ENCODE results near the gene VRK2.
A peak's percentile ranks its signal among the peaks of the same experiment; 100 is the strongest.

Gene VRK2

DNA sequence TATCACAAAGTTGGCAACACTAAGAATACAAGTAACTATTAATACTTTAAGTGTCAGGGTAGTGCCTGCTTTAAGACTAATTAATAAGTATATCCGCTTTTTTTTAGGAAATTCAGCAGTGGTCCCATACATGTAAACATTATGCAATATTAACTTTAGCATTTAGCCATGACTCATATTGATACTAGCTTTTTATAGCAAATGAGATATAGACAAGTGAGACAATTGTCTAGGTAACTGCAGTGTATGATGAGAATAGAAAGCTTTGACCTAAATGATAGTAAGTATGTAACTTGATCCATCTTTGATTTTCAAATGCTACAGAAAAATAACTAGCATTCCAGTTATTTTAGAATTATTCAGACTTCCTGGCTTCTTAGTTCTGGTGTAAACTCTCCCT, 27.4 kb upstream of the VRK2 start:
- Histone ChIP-seq H3K14ac (ENCODE audit: low read length) (no peak overlapping the region), H4K12ac (ENCODE audit: low read depth, low read length) (no peak overlapping the region), H2AK5ac (ENCODE audit: low read length) (no peak overlapping the region), H2BK120ac (ENCODE audit: insufficient read depth, low read length, poor library complexity) (no peak overlapping the region), H2BK12ac (ENCODE audit: low read length) (no peak overlapping the region), H3K4me3 (ENCODE audit: low read depth, low read length) (no peak overlapping the region), H2BK5ac (ENCODE audit: low read depth, low read length, poor library complexity) (no peak overlapping the region), H3K23ac (ENCODE audit: low read length) (no peak overlapping the region), H3K79me2 (ENCODE audit: control insufficient read depth, insufficient read depth, low read length, poor library complexity) (no peaks in the 10 kb centered on the region), H3K18ac (ENCODE audit: low read length) (no peak overlapping the region), H4K8ac (ENCODE audit: low read depth, low read length) (no peak overlapping the region), H2AFZ (ENCODE audit: insufficient read depth, low read length, poor library complexity) (no peak overlapping the region), H3K79me1 (ENCODE audit: low read length) (no peaks in the 10 kb centered on the region), H3K36me3 (ENCODE audit: control insufficient read depth in 1 of 2, insufficient read depth in 2 of 2, low read length in 2 of 2) (no peaks in the 10 kb centered on the region), H3K4me2 (ENCODE audit: low read length) (no peak overlapping the region), H3K27me3 (ENCODE audit: insufficient read depth, low read length) (no peaks in the 10 kb centered on the region), H4K91ac (ENCODE audit: low read depth, low read length) (no peak overlapping the region), H3K4me1 (ENCODE audit: control insufficient read depth in 1 of 2, insufficient read depth in 2 of 2, low read length in 2 of 2) (no peaks in the 10 kb centered on the region), H3K9me3 (ENCODE audit: insufficient read depth, low read depth, low read length) (no peaks in the 10 kb centered on the region), H3K4ac (ENCODE audit: low read depth, low read length) (no peak overlapping the region), H3K27ac (ENCODE audit: low read depth, low read length) (no peak overlapping the region), H3K9ac (ENCODE audit: low read length) (no peak overlapping the region)
- no peak for DNase-seq
- WGBS (ENCODE audit: extremely low coverage, insufficient coverage, insufficient read length): no CpG with 5 or more reads among the region's 1 CpG

DNA sequence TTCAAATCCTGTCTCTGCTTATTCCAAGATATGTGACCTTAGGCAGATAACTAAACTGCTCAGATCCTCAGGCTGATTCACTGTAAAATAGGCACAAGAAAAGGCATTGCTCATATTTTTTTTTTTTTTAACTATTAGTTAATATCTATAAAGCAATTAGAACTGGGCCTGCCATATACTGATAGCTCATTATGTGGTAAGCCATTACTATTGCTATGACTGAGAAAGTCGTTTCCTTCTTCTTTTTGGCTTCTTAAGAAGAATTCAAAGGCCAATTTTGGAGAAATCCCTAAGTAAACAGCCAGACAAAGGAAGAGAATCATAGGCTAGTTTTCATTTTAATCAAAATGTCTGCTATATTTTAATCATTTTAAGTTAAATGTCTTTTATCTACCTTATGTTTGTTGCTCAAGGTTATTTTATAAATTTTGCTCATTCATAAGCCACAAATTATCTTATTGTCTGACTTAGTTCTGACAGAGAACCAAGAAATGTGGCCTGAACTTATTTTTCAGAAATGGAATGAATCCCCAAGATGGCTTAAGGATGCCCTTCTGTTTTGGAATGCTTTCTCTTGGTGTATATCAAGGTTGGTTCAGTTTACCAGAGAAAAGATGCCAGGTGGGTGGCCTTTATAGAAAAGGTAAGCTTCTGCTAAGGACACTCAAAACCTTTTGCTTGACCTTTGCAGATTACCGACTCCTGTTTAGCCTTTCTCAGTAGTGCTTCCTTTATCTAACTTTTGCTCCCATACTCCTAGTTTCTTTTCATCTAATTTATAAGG, 21.3 kb upstream of the VRK2 start:
- no CpG with 5 or more reads among the region's 2 CpGs for WGBS (ENCODE audit: extremely low coverage, insufficient coverage, insufficient read length)
- Histone ChIP-seq H2BK120ac (ENCODE audit: insufficient read depth, low read length, poor library complexity) (no peak overlapping the region), H3K36me3 (ENCODE audit: control insufficient read depth in 1 of 2, insufficient read depth in 2 of 2, low read length in 2 of 2) (no peaks in the 10 kb centered on the region), H4K91ac (ENCODE audit: low read depth, low read length) (no peak overlapping the region), H3K14ac (ENCODE audit: low read length) (no peak overlapping the region), H3K27ac (ENCODE audit: low read depth, low read length) (no peak overlapping the region), H4K8ac (ENCODE audit: low read depth, low read length) (no peak overlapping the region), H3K9ac (ENCODE audit: low read length) (no peak overlapping the region), H2AFZ (ENCODE audit: insufficient read depth, low read length, poor library complexity) (no peak overlapping the region), H2BK12ac (ENCODE audit: low read length) (no peak overlapping the region), H3K79me1 (ENCODE audit: low read length) (no peaks in the 10 kb centered on the region), H3K4me3 (ENCODE audit: low read depth, low read length) (no peak overlapping the region), H4K12ac (ENCODE audit: low read depth, low read length) (no peak overlapping the region), H3K79me2 (ENCODE audit: control insufficient read depth, insufficient read depth, low read length, poor library complexity) (no peaks in the 10 kb centered on the region), H3K23ac (ENCODE audit: low read length) (no peak overlapping the region), H3K9me3 (ENCODE audit: insufficient read depth, low read depth, low read length) (no peaks in the 10 kb centered on the region), H3K4me1 (ENCODE audit: control insufficient read depth in 1 of 2, insufficient read depth in 2 of 2, low read length in 2 of 2) (no peaks in the 10 kb centered on the region), H3K27me3 (ENCODE audit: insufficient read depth, low read length) (no peaks in the 10 kb centered on the region), H3K4me2 (ENCODE audit: low read length) (no peak overlapping the region), H2BK5ac (ENCODE audit: low read depth, low read length, poor library complexity) (no peak overlapping the region), H3K18ac (ENCODE audit: low read length) (no peak overlapping the region), H2AK5ac (ENCODE audit: low read length) (no peak overlapping the region), H3K4ac (ENCODE audit: low read depth, low read length) (no peak overlapping the region)
- DNase-seq: no peak

DNA sequence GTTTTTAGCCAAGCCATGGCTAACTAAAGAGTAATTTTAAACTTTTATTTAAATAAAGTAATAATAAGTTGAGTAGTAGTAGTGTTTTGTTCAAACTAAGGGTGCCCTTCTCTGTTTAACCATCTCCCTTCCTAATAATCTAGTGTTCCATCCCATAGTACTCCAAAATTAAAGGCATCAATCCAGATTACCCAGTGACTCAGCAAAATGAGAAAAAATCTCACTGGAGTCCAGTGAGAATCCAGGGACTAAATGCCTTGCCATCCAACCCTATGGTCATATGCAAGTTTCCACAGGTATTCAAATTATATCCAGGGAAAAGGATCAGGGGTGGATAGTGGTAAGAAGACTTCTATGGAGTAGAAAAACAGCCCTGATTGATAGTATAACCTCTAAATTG, 19.6 kb upstream of the VRK2 start:
- H4K12ac ChIP-seq (ENCODE audit: low read depth, low read length): no peak overlapping the region
- H3K18ac ChIP-seq (ENCODE audit: low read length): no peak overlapping the region
- no peaks in the 10 kb centered on the region for H3K27me3 ChIP-seq (ENCODE audit: insufficient read depth, low read length)
- no peak overlapping the region for H2AK5ac ChIP-seq (ENCODE audit: low read length)
- H3K23ac ChIP-seq (ENCODE audit: low read length): no peak overlapping the region
- no peak overlapping the region for H3K4me3 ChIP-seq (ENCODE audit: low read depth, low read length)
- H4K8ac ChIP-seq (ENCODE audit: low read depth, low read length): no peak overlapping the region
- no peaks in the 10 kb centered on the region for H3K79me1 ChIP-seq (ENCODE audit: low read length)
- H3K27ac ChIP-seq (ENCODE audit: low read depth, low read length): no peak overlapping the region
- H2BK120ac ChIP-seq (ENCODE audit: insufficient read depth, low read length, poor library complexity): no peak overlapping the region
- H3K9me3 ChIP-seq (ENCODE audit: insufficient read depth, low read depth, low read length): no peaks in the 10 kb centered on the region
- H3K9ac ChIP-seq (ENCODE audit: low read length): no peak overlapping the region
- no peaks in the 10 kb centered on the region for H3K79me2 ChIP-seq (ENCODE audit: control insufficient read depth, insufficient read depth, low read length, poor library complexity)
- H3K14ac ChIP-seq (ENCODE audit: low read length): no peak overlapping the region
- H3K4me1 ChIP-seq (ENCODE audit: control insufficient read depth in 1 of 2, insufficient read depth in 2 of 2, low read length in 2 of 2): no peaks in the 10 kb centered on the region
- no peaks in the 10 kb centered on the region for H3K36me3 ChIP-seq (ENCODE audit: control insufficient read depth in 1 of 2, insufficient read depth in 2 of 2, low read length in 2 of 2)
- H3K4ac ChIP-seq (ENCODE audit: low read depth, low read length): no peak overlapping the region
- H2BK5ac ChIP-seq (ENCODE audit: low read depth, low read length, poor library complexity): no peak overlapping the region
- H4K91ac ChIP-seq (ENCODE audit: low read depth, low read length): no peak overlapping the region
- no peak for DNase-seq
- no peak overlapping the region for H2AFZ ChIP-seq (ENCODE audit: insufficient read depth, low read length, poor library complexity)
- H3K4me2 ChIP-seq (ENCODE audit: low read length): no peak overlapping the region
- H2BK12ac ChIP-seq (ENCODE audit: low read length): no peak overlapping the region

DNA sequence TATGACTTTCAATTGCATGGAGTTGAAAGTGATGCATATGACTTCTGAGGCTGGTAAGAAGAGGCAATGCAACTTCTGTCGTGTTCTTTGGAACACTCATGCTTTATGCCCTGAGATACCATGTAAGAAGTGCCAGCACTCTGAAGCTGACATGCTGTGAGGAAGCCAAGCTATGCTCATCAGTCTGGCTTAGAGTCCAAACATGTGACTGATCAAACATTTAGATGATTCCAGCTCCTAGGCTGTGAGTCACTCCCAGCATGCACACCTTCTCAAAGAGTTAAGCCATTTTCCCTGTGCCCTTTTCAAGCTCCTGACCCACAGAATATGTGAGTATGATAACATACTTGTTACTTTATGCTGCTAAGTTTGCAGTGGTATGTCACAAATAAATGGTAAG, 15.8 kb upstream of the VRK2 start:
- peak; percentile 22 to 53 for DNase-seq
- Histone ChIP-seq H3K4me3 (ENCODE audit: low read depth, low read length) (no peak overlapping the region), H3K18ac (ENCODE audit: low read length) (no peak overlapping the region), H3K9ac (ENCODE audit: low read length) (no peak overlapping the region), H2BK5ac (ENCODE audit: low read depth, low read length, poor library complexity) (no peak overlapping the region), H4K12ac (ENCODE audit: low read depth, low read length) (no peak overlapping the region), H4K8ac (ENCODE audit: low read depth, low read length) (no peak overlapping the region), H2BK12ac (ENCODE audit: low read length) (no peak overlapping the region), H4K91ac (ENCODE audit: low read depth, low read length) (no peak overlapping the region), H2BK120ac (ENCODE audit: insufficient read depth, low read length, poor library complexity) (no peak overlapping the region), H3K4me2 (ENCODE audit: low read length) (no peak overlapping the region), H2AFZ (ENCODE audit: insufficient read depth, low read length, poor library complexity) (no peak overlapping the region), H3K27ac (ENCODE audit: low read depth, low read length) (no peak overlapping the region), H3K79me2 (ENCODE audit: control insufficient read depth, insufficient read depth, low read length, poor library complexity) (no peaks in the 10 kb centered on the region), H3K4me1 (ENCODE audit: control insufficient read depth in 1 of 2, insufficient read depth in 2 of 2, low read length in 2 of 2) (no peaks in the 10 kb centered on the region), H3K14ac (ENCODE audit: low read length) (no peak overlapping the region), H3K9me3 (ENCODE audit: insufficient read depth, low read depth, low read length) (no peaks in the 10 kb centered on the region), H3K27me3 (ENCODE audit: insufficient read depth, low read length) (no peaks in the 10 kb centered on the region), H3K79me1 (ENCODE audit: low read length) (no peaks in the 10 kb centered on the region), H3K4ac (ENCODE audit: low read depth, low read length) (no peak overlapping the region), H3K23ac (ENCODE audit: low read length) (no peak overlapping the region), H3K36me3 (ENCODE audit: control insufficient read depth in 1 of 2, insufficient read depth in 2 of 2, low read length in 2 of 2) (no peaks in the 10 kb centered on the region), H2AK5ac (ENCODE audit: low read length) (no peak overlapping the region)
- no CpG with 5 or more reads among the region's 1 CpG for WGBS (ENCODE audit: extremely low coverage, insufficient coverage, insufficient read length)

Measured in trophoblast cell (in vitro differentiated cells and primary cell).